IPS-18a (cell line): ENCODE data around the gene ABCA13.

ENCODE experiments used
- H3K27ac ChIP-seq: one replicate; pipeline ENCODE4 v1.5.1; 2013; ENCODE audit warnings: low read length
- H3K27me3 ChIP-seq: one replicate; pipeline ENCODE4 v1.6.1; 2013; ENCODE audit warnings: mild to moderate bottlenecking, low read length; ENCODE audit not compliant: control insufficient read depth, insufficient read depth
- H3K36me3 ChIP-seq: one replicate; pipeline ENCODE4 v1.6.1; 2013; ENCODE audit warnings: low read depth, low read length; ENCODE audit not compliant: control insufficient read depth
- H3K4me1 ChIP-seq: one replicate; pipeline ENCODE4 v1.6.1; 2013; ENCODE audit warnings: low read depth, low read length; ENCODE audit not compliant: control insufficient read depth
- H3K4me3 ChIP-seq: one replicate; pipeline ENCODE4 v1.5.1; 2013; ENCODE audit warnings: low read length
- H3K9ac ChIP-seq: one replicate; pipeline ENCODE4 v1.6.1; 2013; ENCODE audit warnings: mild to moderate bottlenecking, low read length, moderate library complexity
- H3K9me3 ChIP-seq: one replicate; pipeline ENCODE4 v1.6.1; 2013; ENCODE audit warnings: low read depth, low read length; ENCODE audit not compliant: control insufficient read depth

Gene ABCA13

DNA sequence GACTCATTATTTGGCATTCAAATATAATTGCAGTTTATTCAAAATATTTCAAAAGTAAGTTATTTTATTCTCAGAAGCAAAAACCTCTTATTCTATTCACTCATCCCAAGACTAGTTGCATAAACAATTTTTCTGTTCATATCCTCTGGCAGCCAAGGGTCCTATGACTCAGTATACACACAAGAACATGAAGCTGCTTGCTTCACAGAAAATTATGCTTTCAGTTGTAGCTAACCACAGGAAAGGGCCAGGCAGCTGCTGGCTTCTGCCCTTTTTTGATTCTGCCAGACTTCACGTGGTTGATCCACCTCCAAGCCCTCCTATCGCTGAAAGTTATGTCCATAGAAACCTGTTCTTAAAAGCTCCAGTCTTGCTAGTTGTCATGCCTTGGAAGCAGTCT, 108.8 kb downstream of the ABCA13 start:
- H3K27me3 ChIP-seq: no peaks in the 10 kb centered on the region
- H3K27ac ChIP-seq: no peak overlapping the region
- no peak overlapping the region for H3K9ac ChIP-seq
- no peaks in the 10 kb centered on the region for H3K4me1 ChIP-seq
- no peak overlapping the region for H3K4me3 ChIP-seq
- no peaks in the 10 kb centered on the region for H3K9me3 ChIP-seq
- no peaks in the 10 kb centered on the region for H3K36me3 ChIP-seq

DNA sequence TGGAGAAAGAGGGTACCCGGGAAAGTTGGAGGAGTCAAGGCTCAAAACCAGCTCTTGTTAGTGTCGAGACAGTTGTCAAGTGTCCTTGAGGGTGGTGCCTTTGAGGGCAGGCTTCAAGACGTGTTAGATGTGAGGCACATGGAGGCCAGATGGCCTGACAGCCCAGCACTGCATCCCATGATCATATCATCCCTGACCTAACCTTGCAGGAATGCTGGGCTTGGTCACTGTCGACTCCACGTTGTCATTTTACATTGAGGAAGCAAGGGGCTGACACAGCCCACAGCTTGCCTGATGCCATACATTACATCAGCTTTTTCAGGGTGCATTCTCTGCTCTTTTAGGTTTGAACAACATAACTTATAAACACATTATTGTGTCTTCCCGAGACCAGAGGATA, 114.1 kb downstream of the ABCA13 start:
- no peak overlapping the region for H3K27ac ChIP-seq

DNA sequence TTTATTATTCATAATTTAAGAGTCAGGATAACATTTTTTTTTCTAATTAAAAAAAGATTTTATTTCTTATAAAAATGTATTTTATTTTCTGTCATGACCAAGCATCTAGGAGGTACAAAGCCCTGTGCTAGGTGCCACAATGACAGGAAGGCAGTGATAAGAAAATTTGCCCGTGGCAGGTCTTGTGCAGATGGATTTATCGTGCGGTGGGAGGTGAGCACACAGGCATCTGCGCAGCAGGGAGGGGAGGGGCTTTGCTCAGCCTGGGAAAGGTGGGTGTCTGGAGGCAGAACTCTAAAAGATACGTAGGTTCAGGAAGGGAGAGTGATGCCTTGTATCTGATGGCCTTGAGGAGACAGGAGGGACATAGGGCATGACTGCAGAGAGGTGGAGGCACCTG, 115.6 kb downstream of the ABCA13 start:
- Histone ChIP-seq H3K4me1 (no peaks in the 10 kb centered on the region), H3K4me3 (no peak overlapping the region), H3K9ac (no peak overlapping the region), H3K36me3 (no peaks in the 10 kb centered on the region), H3K9me3 (no peaks in the 10 kb centered on the region), H3K27ac (no peak overlapping the region), H3K27me3 (no peaks in the 10 kb centered on the region)

More for the DNA sequence above, 114.1 kb downstream of the ABCA13 start:
- H3K9ac ChIP-seq: no peak overlapping the region
- H3K36me3 ChIP-seq: no peaks in the 10 kb centered on the region
- no peaks in the 10 kb centered on the region for H3K27me3 ChIP-seq
- no peaks in the 10 kb centered on the region for H3K4me1 ChIP-seq
- no peak overlapping the region for H3K4me3 ChIP-seq
- H3K9me3 ChIP-seq: no peaks in the 10 kb centered on the region

DNA sequence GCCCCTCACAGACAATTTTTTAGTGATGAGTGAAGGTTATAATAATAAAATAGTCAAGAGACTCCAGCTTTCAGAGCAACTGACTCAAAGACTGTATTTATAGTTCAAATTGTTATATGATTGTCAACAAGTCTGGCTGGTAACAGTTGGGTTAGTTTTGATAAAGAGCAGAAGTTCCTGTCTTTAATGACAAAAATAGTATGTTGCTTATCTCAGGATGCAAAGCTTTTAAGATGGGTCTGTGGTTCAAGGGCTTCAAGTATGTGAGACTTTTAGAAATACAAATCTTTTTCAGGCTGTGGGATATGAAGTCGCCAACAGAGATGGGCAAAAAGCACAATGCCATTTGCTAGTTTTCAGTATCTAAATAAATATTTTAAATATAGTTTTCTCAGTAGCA, 118.4 kb downstream of the ABCA13 start:
- Histone ChIP-seq H3K4me1 (no peaks in the 10 kb centered on the region), H3K36me3 (no peaks in the 10 kb centered on the region), H3K4me3 (no peak overlapping the region), H3K27ac (no peak overlapping the region), H3K9me3 (no peaks in the 10 kb centered on the region), H3K27me3 (no peaks in the 10 kb centered on the region), H3K9ac (no peak overlapping the region)

GRCh38 chr7:48292949-48293348, 121.7 kb downstream of the ABCA13 start:
- Histone ChIP-seq H3K27ac (no peak overlapping the region), H3K4me3 (no peak overlapping the region), H3K9me3 (no peaks in the 10 kb centered on the region), H3K4me1 (no peaks in the 10 kb centered on the region), H3K36me3 (no peaks in the 10 kb centered on the region), H3K9ac (no peak overlapping the region), H3K27me3 (no peaks in the 10 kb centered on the region)

GRCh38 chr7:48295296-48295971, 124.2 kb downstream of the ABCA13 start:
- H3K9ac ChIP-seq: no peak overlapping the region
- peaks cover 11% of the 10 kb centered on the region for H3K4me1 ChIP-seq
- H3K36me3 ChIP-seq: no peaks in the 10 kb centered on the region
- H3K27ac ChIP-seq: no peak overlapping the region
- H3K9me3 ChIP-seq: no peaks in the 10 kb centered on the region
- no peak overlapping the region for H3K4me3 ChIP-seq
- H3K27me3 ChIP-seq: no peaks in the 10 kb centered on the region

- H3K4me3 ChIP-seq: no peak overlapping the region
- H3K36me3 ChIP-seq: no peaks in the 10 kb centered on the region
- H3K9ac ChIP-seq: no peak overlapping the region
- no peaks in the 10 kb centered on the region for H3K9me3 ChIP-seq
- peaks cover 21% of the 10 kb centered on the region for H3K4me1 ChIP-seq
- H3K27ac ChIP-seq: no peak overlapping the region
- no peaks in the 10 kb centered on the region for H3K27me3 ChIP-seq
These were observed 125.7 kb downstream of the ABCA13 start for GRCh38 chr7:48296966-48297365.

DNA sequence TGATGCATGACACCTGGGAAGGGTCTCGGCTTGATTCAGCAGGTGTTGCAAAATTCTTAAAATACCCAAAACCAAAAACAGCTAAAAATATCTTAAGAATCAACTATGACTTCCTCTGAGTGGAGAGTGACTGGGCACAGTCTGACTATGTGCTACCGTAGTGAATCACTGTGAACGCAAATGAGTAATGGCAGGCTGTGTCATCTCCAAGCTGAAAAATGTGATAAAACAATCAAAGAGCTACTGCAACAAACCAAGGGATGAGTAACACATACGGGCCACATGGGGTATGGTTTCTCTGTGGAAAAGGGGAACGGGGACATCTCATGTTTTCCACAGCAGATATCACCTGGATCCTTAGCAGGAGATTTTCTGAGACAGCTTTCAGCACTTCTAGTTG, 127.5 kb downstream of the ABCA13 start:
- Histone ChIP-seq H3K4me3 (no peak overlapping the region), H3K27me3 (no peaks in the 10 kb centered on the region), H3K27ac (no peak overlapping the region), H3K36me3 (no peaks in the 10 kb centered on the region), H3K9ac (no peak overlapping the region), H3K9me3 (no peaks in the 10 kb centered on the region), H3K4me1 (peaks cover 21% of the 10 kb centered on the region)

- Histone ChIP-seq H3K27ac (peak overlapping the region; percentile 17), H3K36me3 (no peaks in the 10 kb centered on the region), H3K4me3 (peak overlapping the region; percentile 18), H3K9me3 (no peaks in the 10 kb centered on the region), H3K27me3 (no peaks in the 10 kb centered on the region), H3K9ac (no peak overlapping the region), H3K4me1 (peaks cover 21% of the 10 kb centered on the region)
These were observed 128.4 kb downstream of the ABCA13 start for GRCh38 chr7:48299580-48300169.

- Histone ChIP-seq H3K36me3 (no peaks in the 10 kb centered on the region), H3K4me1 (peaks cover 21% of the 10 kb centered on the region), H3K9ac (no peak overlapping the region), H3K4me3 (peak overlapping the region; percentile 18), H3K27me3 (no peaks in the 10 kb centered on the region), H3K9me3 (no peaks in the 10 kb centered on the region), H3K27ac (peak overlapping the region; percentile 17)
These were observed 129.0 kb downstream of the ABCA13 start for GRCh38 chr7:48300301-48300700.

- no peak overlapping the region for H3K27ac ChIP-seq
These were observed 129.9 kb downstream of the ABCA13 start for GRCh38 chr7:48301201-48301600.

GRCh38 chr7:48304641-48305040, 133.4 kb downstream of the ABCA13 start:
- Histone ChIP-seq H3K9me3 (no peaks in the 10 kb centered on the region), H3K9ac (no peak overlapping the region), H3K4me3 (no peak overlapping the region), H3K27me3 (no peaks in the 10 kb centered on the region), H3K4me1 (peaks cover 17% of the 10 kb centered on the region), H3K36me3 (no peaks in the 10 kb centered on the region), H3K27ac (no peak overlapping the region)

More at GRCh38 chr7:48301201-48301600, 129.9 kb downstream of the ABCA13 start:
- Histone ChIP-seq H3K9ac (no peak overlapping the region), H3K36me3 (no peaks in the 10 kb centered on the region), H3K27me3 (no peaks in the 10 kb centered on the region), H3K4me3 (no peak overlapping the region), H3K4me1 (peaks cover 21% of the 10 kb centered on the region), H3K9me3 (no peaks in the 10 kb centered on the region)
